ENCODE results near the gene ZMYM4.
"Not testable (repeated sequence)": the region's sequence is repeated elsewhere in the genome, so short reads cannot be mapped to it uniquely, and the experiment has no call there.

ZMYM4 gene

DNA sequence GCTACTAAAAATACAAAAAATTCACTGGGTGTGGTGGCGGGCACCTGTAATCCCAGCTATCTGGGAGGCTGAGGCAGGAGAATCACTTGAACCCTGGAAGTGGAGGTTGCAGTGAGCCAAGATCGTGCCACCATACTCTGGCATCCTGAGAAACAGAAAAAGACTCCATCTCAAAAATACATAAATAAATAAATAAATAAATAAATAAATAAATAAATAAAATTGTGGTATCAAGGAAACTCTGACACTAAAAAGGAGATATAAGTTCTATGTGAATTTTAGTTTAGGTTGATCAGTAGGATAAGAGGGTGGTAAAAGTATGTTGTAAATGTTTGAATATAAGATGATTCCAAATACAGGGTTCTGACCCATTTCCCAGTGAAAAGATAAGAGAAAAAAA lies 63.1 kb downstream of the ZMYM4 start:
- DNase-seq: not testable (repeated sequence)

DNA sequence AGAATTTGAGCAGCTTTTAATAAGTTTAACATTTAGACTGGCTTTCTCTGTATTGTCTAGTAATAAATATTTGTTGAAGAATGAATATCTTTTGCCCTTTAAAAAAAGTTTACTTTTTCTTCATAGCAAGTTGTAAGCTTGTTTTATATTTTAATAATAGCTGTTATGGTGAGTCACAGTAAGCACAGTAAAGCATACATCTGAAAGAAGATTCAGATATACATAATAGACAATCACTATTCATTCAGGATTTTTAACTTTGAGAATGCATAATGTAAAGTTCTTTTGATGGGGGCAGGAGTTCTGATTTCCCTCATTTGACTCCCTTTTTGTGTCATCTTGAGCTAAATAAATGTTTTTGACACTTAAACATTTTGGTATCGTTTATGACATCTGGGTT lies 66.0 kb downstream of the ZMYM4 start:
- no peak for DNase-seq

- DNase-seq: no peak
These were observed 72.0 kb downstream of the ZMYM4 start for GRCh38 chr1:35340519-35340918.

DNA sequence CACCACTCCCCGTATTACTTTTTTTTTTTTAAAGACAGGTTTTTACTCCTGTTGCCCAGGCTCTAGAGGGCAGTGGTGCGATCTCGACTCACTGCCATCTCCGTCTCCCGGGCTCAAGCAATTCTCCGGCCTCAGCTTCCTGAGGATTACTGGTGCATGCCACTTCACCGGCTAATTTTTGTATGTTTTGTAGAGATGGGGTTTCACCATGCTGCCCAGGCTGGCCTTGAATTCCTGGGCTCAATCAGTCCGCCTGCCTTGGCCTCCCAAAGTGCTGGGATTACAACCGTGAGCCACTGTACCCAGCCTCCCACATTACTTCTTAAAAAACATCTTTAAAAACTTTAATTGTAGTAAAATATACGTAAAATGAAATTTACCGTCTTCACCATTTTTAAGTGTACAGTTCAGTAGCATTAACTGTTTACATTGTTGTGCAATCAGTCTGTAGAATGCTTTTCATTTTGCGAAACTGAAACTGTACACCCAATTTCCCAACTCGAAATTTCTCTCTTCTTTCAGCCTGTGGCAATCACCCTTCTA lies 77.0 kb downstream of the ZMYM4 start:
- no peak for DNase-seq

- DNase-seq: no peak
These were observed 82.4 kb downstream of the ZMYM4 start for GRCh38 chr1:35350872-35351271.

GRCh38 chr1:35359995-35360394 lies 91.5 kb downstream of the ZMYM4 start:
- DNase-seq: no peak

DNA sequence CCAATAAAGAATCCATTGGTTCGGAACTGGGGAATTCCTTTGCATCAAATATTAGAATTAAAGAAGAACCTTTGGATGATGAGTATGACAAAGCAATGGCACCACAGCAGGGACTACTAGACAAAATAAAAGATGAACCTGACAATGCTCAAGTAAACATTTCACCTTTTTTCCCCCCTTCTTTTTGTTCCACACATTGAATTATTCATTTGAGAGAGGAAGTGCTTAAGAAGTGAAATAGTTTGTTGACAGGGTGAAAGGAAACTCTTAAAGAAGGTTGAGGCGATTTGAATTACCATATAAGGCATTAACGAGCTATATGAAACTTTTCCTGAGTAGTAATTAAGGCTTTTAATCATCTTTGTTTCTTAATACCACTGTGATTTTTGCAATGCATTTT lies 93.1 kb downstream of the ZMYM4 start:
- DNase-seq: no peak

DNA sequence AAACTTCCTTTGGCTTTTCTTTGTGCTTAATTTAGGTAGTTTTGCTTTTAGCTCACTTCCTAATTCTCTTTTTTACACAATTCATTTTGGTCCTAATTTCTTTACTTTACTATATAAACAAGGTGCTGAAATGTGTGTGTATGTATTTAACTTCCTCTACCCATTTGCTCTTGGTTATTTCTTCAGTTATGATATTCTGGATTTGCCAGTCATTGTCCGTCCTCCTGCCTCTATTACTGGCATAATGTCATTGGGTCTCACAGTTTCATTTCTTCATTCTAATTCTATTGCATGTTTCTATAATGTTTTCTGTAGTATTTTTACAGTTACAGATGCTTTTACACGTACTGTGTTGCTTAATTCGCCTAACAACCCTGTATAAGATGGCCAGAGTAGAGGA lies 96.2 kb downstream of the ZMYM4 start:
- DNase-seq: no peak

DNA sequence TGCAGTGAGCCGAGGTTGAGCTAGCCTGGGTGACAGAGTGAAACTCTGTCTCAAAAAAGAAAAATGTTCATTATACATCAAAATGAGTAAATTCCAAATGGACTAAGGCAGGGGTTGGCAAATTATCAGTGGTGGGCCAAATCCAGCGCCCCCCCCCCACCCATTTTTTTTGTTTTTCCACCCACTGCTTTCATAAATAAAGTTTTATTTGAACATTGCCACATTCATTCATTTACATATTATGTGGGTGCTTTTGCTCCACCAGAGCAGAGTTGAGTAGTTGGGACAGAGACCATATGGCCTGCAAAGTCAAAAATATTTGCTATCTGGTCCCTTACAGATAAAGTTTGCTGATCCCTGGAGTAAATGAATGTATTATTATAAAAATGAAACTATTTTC lies 99.4 kb downstream of the ZMYM4 start:
- no peak for DNase-seq

DNA sequence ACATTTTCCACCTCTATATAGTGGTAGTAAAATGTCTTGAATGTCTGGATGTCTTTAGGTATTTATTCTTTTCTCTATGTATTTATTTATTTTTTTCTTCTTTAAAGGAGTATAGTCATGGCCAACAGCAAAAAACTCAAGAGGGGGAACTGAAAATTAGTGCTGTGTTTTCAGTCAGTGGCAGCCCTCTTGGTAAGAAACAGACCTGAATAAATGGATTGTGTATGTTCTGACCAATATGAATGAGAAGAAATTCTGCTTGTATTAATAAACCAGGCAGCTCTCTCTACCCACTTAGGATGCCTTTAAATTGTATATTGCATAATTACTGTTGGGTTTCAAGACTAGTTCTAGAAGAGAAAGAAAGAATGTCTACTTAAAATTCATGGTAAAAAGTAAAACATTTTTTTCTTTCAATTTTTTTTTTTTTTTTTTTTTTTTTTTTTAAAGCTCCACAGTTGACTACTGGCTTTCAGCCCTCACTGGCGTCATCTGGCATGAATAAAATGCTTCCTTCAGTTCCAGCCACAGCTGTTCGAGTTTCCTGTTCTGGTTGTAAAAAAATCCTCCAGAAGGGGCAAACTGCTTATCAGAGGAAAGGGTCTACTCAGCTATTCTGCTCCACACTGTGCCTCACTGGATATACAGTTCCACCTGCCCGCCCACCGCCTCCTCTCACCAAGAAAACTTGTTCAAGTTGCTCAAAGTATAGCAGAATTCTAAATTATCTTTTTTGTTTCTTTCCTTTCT lies 101.6 kb downstream of the ZMYM4 start:
- DNase-seq: no peak

- no peak for DNase-seq
These were observed 103.0 kb downstream of the ZMYM4 start for GRCh38 chr1:35371506-35371905.

DNA sequence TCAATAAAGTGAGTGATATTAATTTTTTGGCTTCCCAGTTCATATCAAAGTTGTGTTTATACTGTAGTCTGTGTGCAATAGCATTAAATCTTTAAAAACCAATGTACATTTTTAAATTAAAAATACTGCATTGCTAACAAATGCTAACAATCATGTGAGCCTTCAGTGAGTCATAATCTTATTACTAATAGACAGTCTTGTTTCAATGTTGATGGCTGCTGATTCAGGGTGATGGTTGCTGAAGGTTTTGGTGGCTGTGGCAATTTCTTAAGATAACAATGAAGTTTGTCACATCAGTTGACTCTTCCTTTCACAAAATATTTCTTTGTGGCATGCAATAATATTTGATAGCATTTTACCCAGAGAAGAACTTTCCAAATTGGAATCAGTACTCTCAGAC lies 109.0 kb downstream of the ZMYM4 start:
- no peak for DNase-seq

GRCh38 chr1:35379317-35380000 lies 111.0 kb downstream of the ZMYM4 start:
- DNase-seq: no peak

- DNase-seq: not testable (repeated sequence)
These were observed 111.6 kb downstream of the ZMYM4 start for GRCh38 chr1:35380111-35380510.

DNA sequence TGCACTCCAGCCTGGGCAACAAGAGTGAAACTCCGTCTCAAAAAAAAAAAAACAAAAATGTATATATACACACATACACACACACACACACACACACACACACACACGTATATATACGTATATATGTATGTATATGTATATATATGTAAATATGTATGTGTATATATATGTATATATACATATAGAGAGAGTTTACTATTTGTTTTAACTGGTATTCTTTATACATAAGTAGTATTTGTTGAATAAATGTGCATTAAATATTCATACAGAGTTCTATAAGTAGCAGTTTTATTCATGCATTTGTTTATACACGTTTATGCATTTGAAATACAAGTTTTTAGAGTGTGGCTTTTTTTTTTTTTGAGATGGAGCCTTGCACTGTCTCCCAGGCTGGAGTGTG lies 113.6 kb downstream of the ZMYM4 start:
- DNase-seq: no peak

- no peak for DNase-seq
These were observed 117.8 kb downstream of the ZMYM4 start for GRCh38 chr1:35386290-35386689.

GRCh38 chr1:35386959-35387358 lies 118.5 kb downstream of the ZMYM4 start:
- DNase-seq: no peak

DNA sequence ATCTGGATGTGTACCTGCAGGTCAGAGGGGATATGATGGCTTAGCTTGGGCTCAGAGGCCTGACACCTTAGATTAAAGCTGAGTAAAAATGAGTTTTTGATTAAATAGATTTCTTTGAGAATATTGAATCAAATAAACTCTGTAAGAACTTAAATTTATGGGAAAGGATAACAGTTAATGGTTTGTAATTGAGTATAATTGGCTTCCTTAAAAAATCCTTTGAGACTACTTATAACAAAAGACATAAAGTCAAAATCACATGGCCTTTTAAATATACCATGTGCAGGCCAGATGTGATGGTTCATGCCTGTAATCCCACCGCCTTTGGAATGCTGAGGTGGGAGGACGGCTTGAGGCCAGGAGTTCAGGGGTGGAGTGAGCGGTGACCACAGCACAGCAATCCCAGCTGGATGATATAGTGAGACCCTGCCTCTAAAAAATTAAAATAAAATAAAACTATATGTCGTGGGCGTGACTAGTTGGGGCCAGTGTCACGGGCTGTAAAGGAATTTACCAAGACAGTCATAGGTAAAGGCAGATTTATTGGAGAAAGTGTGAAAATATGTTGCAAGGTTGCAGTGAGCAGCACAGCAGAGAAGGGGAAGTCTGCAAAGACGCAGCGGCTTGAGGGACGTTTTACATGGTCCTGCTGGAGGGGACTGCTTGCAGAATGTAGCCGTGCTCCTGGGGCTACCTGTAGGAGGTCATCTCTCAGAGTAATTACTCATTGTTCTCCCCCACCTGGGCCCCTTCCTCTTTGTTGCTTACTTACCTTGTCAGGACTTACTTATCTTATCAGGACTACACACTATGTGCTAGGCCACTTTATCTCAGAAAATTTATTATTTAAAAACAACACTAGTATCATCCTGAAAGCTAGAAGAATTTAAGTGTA lies 122.3 kb downstream of the ZMYM4 start:
- DNase-seq: no peak

GRCh38 chr1:35394386-35394785 lies 125.9 kb downstream of the ZMYM4 start:
- no peak for DNase-seq

GRCh38 chr1:35398739-35399138 lies 130.2 kb downstream of the ZMYM4 start:
- DNase-seq: no peak

DNA sequence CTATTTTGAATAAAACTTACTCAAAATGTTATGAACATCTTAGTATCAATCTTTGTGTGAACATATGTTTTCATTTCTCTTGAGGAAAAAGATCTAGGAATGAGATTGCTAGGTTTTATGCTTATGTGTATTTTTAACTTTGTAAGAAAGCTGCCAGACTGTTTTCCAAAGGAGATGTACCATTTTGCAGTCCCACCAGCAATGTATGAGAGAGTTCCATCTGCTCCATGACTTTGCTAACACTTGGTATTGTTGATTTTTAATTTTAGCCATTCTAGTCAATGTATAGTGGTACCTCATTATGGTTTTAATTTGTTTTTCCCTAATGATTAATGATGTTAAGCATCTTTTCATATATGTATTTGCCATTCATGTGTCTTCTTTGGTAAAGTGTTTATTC lies 132.5 kb downstream of the ZMYM4 start:
- no peak for DNase-seq

DNA sequence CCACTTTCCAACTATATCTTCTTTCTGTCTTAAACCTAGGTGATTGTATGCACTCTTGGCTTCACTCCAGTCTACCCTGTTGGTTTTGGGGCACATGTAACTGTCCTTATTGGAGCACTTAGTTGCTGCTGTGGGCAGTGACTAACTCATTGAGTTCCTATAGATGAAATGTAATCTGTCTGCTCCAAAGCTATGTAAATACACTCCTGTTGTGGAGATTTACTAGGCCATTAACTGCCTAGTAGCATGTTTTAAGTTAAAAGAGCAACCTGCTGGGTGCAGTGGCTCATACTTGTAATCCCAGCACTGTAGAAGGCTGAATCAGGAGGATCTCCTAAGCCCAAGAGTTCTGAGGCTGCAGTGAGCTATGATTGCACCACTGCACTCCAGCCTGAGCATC lies 137.6 kb downstream of the ZMYM4 start:
- DNase-seq: no peak

DNA sequence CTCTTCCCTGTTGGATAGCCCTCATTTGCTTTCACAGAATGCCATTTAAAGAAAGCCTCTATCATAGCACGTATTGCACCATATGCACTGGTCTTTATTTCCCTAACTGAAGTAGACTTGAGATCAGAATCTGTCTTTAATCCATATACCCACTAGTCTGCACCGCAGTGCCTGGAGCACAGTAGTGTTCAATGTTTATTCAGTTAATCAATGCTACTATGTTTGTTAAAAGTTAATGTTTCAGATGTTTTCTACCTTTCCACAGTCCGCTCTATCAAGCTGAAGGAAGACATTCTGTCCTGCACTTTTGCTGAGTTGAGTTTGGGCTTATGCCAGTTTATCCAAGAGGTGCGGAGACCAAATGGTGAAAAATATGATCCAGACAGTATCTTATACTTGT lies 139.2 kb downstream of the ZMYM4 start:
- DNase-seq: no peak
